Loucy (cell line): ENCODE results near the gene DAGLA.

Experiments
- CTCF ChIP-seq: fragments of 200-600 bp; sonication (generic); conservative IDR thresholded peaks from 2 replicates; pipeline ENCODE4 v1.5.1; 2014; ENCODE audit warnings: mild to moderate bottlenecking, antibody characterized with exemption, low read length
- EZH2phosphoT487 ChIP-seq: fragments of 200-600 bp; IDR thresholded peaks from 2 replicates; pipeline ENCODE4 v1.6.1; 2018; ENCODE audit warnings: antibody characterized with exemption, mild to moderate bottlenecking, moderate library complexity, borderline replicate concordance

GRCh38 chr11:61713464-61713863 is 33.3 kb downstream of the DAGLA start:
- TF ChIP-seq CTCF (no peak), EZH2phosphoT487 (no peak)
